Activated CD8-positive, alpha-beta memory T cell treated with anti-CD3 and anti-CD28 coated beads, Interleukin-2, amount 10 ng/mL, durations not matched to agents 7 days and 5 days (primary cell): ENCODE data around the gene MIPOL1. TPM values are rescaled to one million over a fixed set of nuclear protein-coding genes. Genes with fewer than 3 reads are reported as not detected.
"Not testable (repeated sequence)": the region's sequence is repeated elsewhere in the genome, so short reads cannot be mapped to it uniquely, and the experiment has no call there.

Source experiments
- ATAC-seq: fragments of 150-1000 bp; cut with Tn5 transposase; one replicate; pipeline ENCODE4 v1.10.0; 2021; ENCODE audit warnings: moderate library complexity
- CTCF ChIA-PET: fragments of 350-600 bp; sonication (Branson Sonifier 250); formaldehyde crosslinking; loops from one replicate; lab custom pipeline; 2021; ENCODE audit warnings: antibody characterized with exemption; lab: Charles Lee
- DNase-seq: peaks from one replicate; pipeline ENCODE4 v3.0.0-alpha.2; 2020
- H3K27ac Mint-ChIP-seq: one replicate; pipeline ENCODE4 v1.8.0; 2021; ENCODE audit warnings: mild to moderate bottlenecking, mixed read lengths
- H3K27me3 Mint-ChIP-seq: one replicate; pipeline ENCODE4 v1.8.0; 2021; ENCODE audit warnings: mixed read lengths
- H3K36me3 Mint-ChIP-seq: one replicate; pipeline ENCODE4 v1.8.0; 2021; ENCODE audit warnings: mild to moderate bottlenecking, mixed read lengths
- H3K4me1 Mint-ChIP-seq: one replicate; pipeline ENCODE4 v1.8.0; 2021; ENCODE audit warnings: mixed read lengths
- H3K4me3 Mint-ChIP-seq: one replicate; pipeline ENCODE4 v1.8.0; 2021; ENCODE audit warnings: mild to moderate bottlenecking, moderate library complexity, mixed read lengths
- H3K9me3 Mint-ChIP-seq: one replicate; pipeline ENCODE4 v1.8.0; 2022; ENCODE audit warnings: low read depth, mixed read lengths
- total RNA-seq, 2 experiments: library from RNA; stranded (reverse); gene quantifications; one replicate each; pipeline ENCODE4 v1.2.3, GENCODE V29; 2021

MIPOL1 gene
- total RNA-seq, 2 experiments from 2014 or later = not detected

- DNase-seq (no peak), ATAC-seq (no peak)
- H3K4me3 Mint-ChIP-seq = no peak overlapping the region
- H3K9me3 Mint-ChIP-seq = peaks cover 7% of the 10 kb centered on the region
- no peaks in the 10 kb centered on the region for H3K4me1 Mint-ChIP-seq
- H3K27me3 Mint-ChIP-seq = no peaks in the 10 kb centered on the region
- CTCF ChIA-PET = no interaction called here
- H3K36me3 Mint-ChIP-seq = no peaks in the 10 kb centered on the region
- H3K27ac Mint-ChIP-seq = no peak overlapping the region
Observed at GRCh38 chr14:37453985-37454384, 256.2 kb downstream of the MIPOL1 start.

GRCh38 chr14:37457334-37457733 lies 259.6 kb downstream of the MIPOL1 start:
- no peak overlapping the region for H3K4me3 Mint-ChIP-seq
- DNase-seq = no peak
- H3K27me3 Mint-ChIP-seq = no peaks in the 10 kb centered on the region
- H3K36me3 Mint-ChIP-seq = no peaks in the 10 kb centered on the region
- no peak for ATAC-seq
- no peaks in the 10 kb centered on the region for H3K4me1 Mint-ChIP-seq
- H3K9me3 Mint-ChIP-seq = peaks cover 13% of the 10 kb centered on the region
- CTCF ChIA-PET = no interaction called here
- H3K27ac Mint-ChIP-seq = no peak overlapping the region

GRCh38 chr14:37462426-37462825 lies 264.7 kb downstream of the MIPOL1 start:
- H3K27ac Mint-ChIP-seq, CTCF ChIA-PET, DNase-seq, H3K36me3 Mint-ChIP-seq, H3K4me1 Mint-ChIP-seq, H3K4me3 Mint-ChIP-seq, H3K27me3 Mint-ChIP-seq, ATAC-seq: not testable (repeated sequence)
- peaks cover 22% of the 10 kb centered on the region for H3K9me3 Mint-ChIP-seq

- Mint-ChIP-seq H3K27ac (no peak overlapping the region), H3K9me3 (peaks cover 25% of the 10 kb centered on the region), H3K36me3 (no peaks in the 10 kb centered on the region), H3K27me3 (no peaks in the 10 kb centered on the region), H3K4me3 (no peak overlapping the region), H3K4me1 (no peaks in the 10 kb centered on the region)
- no peak for ATAC-seq
- no peak for DNase-seq
- CTCF ChIA-PET = no interaction called here
Observed at GRCh38 chr14:37464192-37464858, 266.6 kb downstream of the MIPOL1 start.

GRCh38 chr14:37466003-37466622 lies 268.4 kb downstream of the MIPOL1 start:
- CTCF ChIA-PET = interaction anchor here (0.6 kb wide), 1 partner anchor 310 kb away, joined by 3 read pairs; no protein-coding TSS in a partner anchor

GRCh38 chr14:37466623-37467088 lies 268.9 kb downstream of the MIPOL1 start:
- Mint-ChIP-seq H3K36me3 (no peaks in the 10 kb centered on the region), H3K4me1 (no peaks in the 10 kb centered on the region), H3K9me3 (peaks cover 23% of the 10 kb centered on the region), H3K27ac (no peak overlapping the region), H3K27me3 (no peaks in the 10 kb centered on the region), H3K4me3 (no peak overlapping the region)
- ATAC-seq = no peak
- CTCF ChIA-PET = interaction anchor here (0.6 kb wide), 1 partner anchor 311 kb away, joined by 3 read pairs; no protein-coding TSS in a partner anchor
- DNase-seq = no peak

More at GRCh38 chr14:37466003-37466622, 268.4 kb downstream of the MIPOL1 start:
- no peaks in the 10 kb centered on the region for H3K4me1 Mint-ChIP-seq
- no peak overlapping the region for H3K27ac Mint-ChIP-seq
- H3K36me3 Mint-ChIP-seq = no peaks in the 10 kb centered on the region
- peaks cover 26% of the 10 kb centered on the region for H3K9me3 Mint-ChIP-seq
- no peak overlapping the region for H3K4me3 Mint-ChIP-seq
- no peak for ATAC-seq
- H3K27me3 Mint-ChIP-seq = no peaks in the 10 kb centered on the region
- no peak for DNase-seq

GRCh38 chr14:37469650-37470049 lies 271.9 kb downstream of the MIPOL1 start:
- Mint-ChIP-seq H3K27me3 (no peaks in the 10 kb centered on the region), H3K4me3 (no peak overlapping the region), H3K36me3 (no peaks in the 10 kb centered on the region), H3K4me1 (no peaks in the 10 kb centered on the region), H3K27ac (no peak overlapping the region), H3K9me3 (peaks cover 10% of the 10 kb centered on the region)
- DNase-seq = no peak
- CTCF ChIA-PET = no interaction called here
- ATAC-seq = no peak

GRCh38 chr14:37470251-37470650 lies 272.5 kb downstream of the MIPOL1 start:
- ATAC-seq (no peak), DNase-seq (no peak)
- H3K27ac Mint-ChIP-seq = no peak overlapping the region
- CTCF ChIA-PET = no interaction called here
- no peaks in the 10 kb centered on the region for H3K4me1 Mint-ChIP-seq
- peaks cover 11% of the 10 kb centered on the region for H3K9me3 Mint-ChIP-seq
- H3K4me3 Mint-ChIP-seq = no peak overlapping the region
- H3K36me3 Mint-ChIP-seq = no peaks in the 10 kb centered on the region
- H3K27me3 Mint-ChIP-seq = no peaks in the 10 kb centered on the region

- no peak overlapping the region for H3K27ac Mint-ChIP-seq
- ATAC-seq (no peak), DNase-seq (no peak)
- H3K9me3 Mint-ChIP-seq = peaks cover 23% of the 10 kb centered on the region
- no peaks in the 10 kb centered on the region for H3K27me3 Mint-ChIP-seq
- H3K4me3 Mint-ChIP-seq = no peak overlapping the region
- no peaks in the 10 kb centered on the region for H3K4me1 Mint-ChIP-seq
- CTCF ChIA-PET = no interaction called here
- H3K36me3 Mint-ChIP-seq = no peaks in the 10 kb centered on the region
Observed at GRCh38 chr14:37472906-37473305, 275.2 kb downstream of the MIPOL1 start.

GRCh38 chr14:37474191-37474590 lies 276.5 kb downstream of the MIPOL1 start:
- Mint-ChIP-seq H3K4me3 (no peak overlapping the region), H3K4me1 (no peaks in the 10 kb centered on the region), H3K9me3 (peaks cover 21% of the 10 kb centered on the region), H3K27ac (no peak overlapping the region), H3K36me3 (no peaks in the 10 kb centered on the region), H3K27me3 (no peaks in the 10 kb centered on the region)
- DNase-seq (no peak), ATAC-seq (no peak)
- CTCF ChIA-PET = no interaction called here

- no peaks in the 10 kb centered on the region for H3K27me3 Mint-ChIP-seq
- H3K9me3 Mint-ChIP-seq = peaks cover 19% of the 10 kb centered on the region
- H3K4me1 Mint-ChIP-seq = no peaks in the 10 kb centered on the region
- ATAC-seq (no peak), DNase-seq (no peak)
- H3K27ac Mint-ChIP-seq = no peak overlapping the region
- CTCF ChIA-PET = no interaction called here
- H3K4me3 Mint-ChIP-seq = no peak overlapping the region
- H3K36me3 Mint-ChIP-seq = no peaks in the 10 kb centered on the region
Observed at GRCh38 chr14:37480446-37481290, 282.9 kb downstream of the MIPOL1 start.

- Mint-ChIP-seq H3K4me3 (no peak overlapping the region), H3K4me1 (no peaks in the 10 kb centered on the region), H3K36me3 (no peaks in the 10 kb centered on the region), H3K9me3 (peaks cover 11% of the 10 kb centered on the region), H3K27me3 (no peaks in the 10 kb centered on the region), H3K27ac (no peak overlapping the region)
- no peak for ATAC-seq
- DNase-seq = no peak
- CTCF ChIA-PET = no interaction called here
Observed at GRCh38 chr14:37482428-37482827, 284.7 kb downstream of the MIPOL1 start.

GRCh38 chr14:37483672-37484071 lies 285.9 kb downstream of the MIPOL1 start:
- Mint-ChIP-seq H3K9me3 (peaks cover 10% of the 10 kb centered on the region), H3K4me1 (no peaks in the 10 kb centered on the region), H3K4me3 (no peak overlapping the region), H3K36me3 (no peaks in the 10 kb centered on the region), H3K27ac (no peak overlapping the region), H3K27me3 (no peaks in the 10 kb centered on the region)
- CTCF ChIA-PET = no interaction called here
- ATAC-seq (no peak), DNase-seq (no peak)
